ENCODE data around the gene TEX48.

TEX48 gene

GRCh38 chr9:114690308-114690707, 8.3 kb upstream of the TEX48 start:
- DNase-seq (ENCODE audit: low spot score): no peak
- H3K27ac ChIP-seq: no peak overlapping the region
- TF ChIP-seq CTCF (conservative IDR thresholded peaks at IDR 0.05; ENCODE audit: low read depth): no peak
- CTCF ChIA-PET: interaction anchor here (0.6 to 3.0 kb wide), 6 partner anchors 9 to 900 kb away, joined by 3 to 19 read pairs (median 4); partner anchors contain the start of gene TEX48
- POLR2A ChIA-PET (ENCODE audit: low non-redundant PET): no interaction called here

- no peak for DNase-seq (ENCODE audit: low spot score)
- CTCF ChIA-PET: interaction anchor here (0.7 to 3.0 kb wide), 3 partner anchors 8 to 543 kb away, joined by 3 to 19 read pairs (median 3); partner anchors contain the start of gene TEX48
- POLR2A ChIA-PET (ENCODE audit: low non-redundant PET): no interaction called here
- H3K27ac ChIP-seq: no peak overlapping the region
- no peak for TF ChIP-seq CTCF (conservative IDR thresholded peaks at IDR 0.05; ENCODE audit: low read depth)
These were observed 7.8 kb upstream of the TEX48 start for GRCh38 chr9:114689813-114690212.

- TF ChIP-seq CTCF (conservative IDR thresholded peaks at IDR 0.05; ENCODE audit: low read depth): no peak
- POLR2A ChIA-PET (ENCODE audit: low non-redundant PET): no interaction called here
- no peak overlapping the region for H3K27ac ChIP-seq
- CTCF ChIA-PET: interaction anchor here (0.7 to 1.1 kb wide), 2 partner anchors 221 to 543 kb away, joined by 3 read pairs; no protein-coding TSS in a partner anchor
- no peak for DNase-seq (ENCODE audit: low spot score)
These were observed 7.1 kb upstream of the TEX48 start for GRCh38 chr9:114688909-114689610.

GRCh38 chr9:114688379-114688778, 6.4 kb upstream of the TEX48 start:
- H3K27ac ChIP-seq: no peak overlapping the region
- ChIA-PET POLR2A (ENCODE audit: low non-redundant PET) (no interaction called here), CTCF (interaction anchor here (0.6 kb wide), 1 partner anchor 293 kb away, joined by 4 read pairs; no protein-coding TSS in a partner anchor)
- DNase-seq (ENCODE audit: low spot score): no peak
- no peak for TF ChIP-seq CTCF (conservative IDR thresholded peaks at IDR 0.05; ENCODE audit: low read depth)

- no peak overlapping the region for H3K27ac ChIP-seq
- ChIA-PET CTCF (no interaction called here), POLR2A (ENCODE audit: low non-redundant PET) (no interaction called here)
- no peak for TF ChIP-seq CTCF (conservative IDR thresholded peaks at IDR 0.05; ENCODE audit: low read depth)
- DNase-seq (ENCODE audit: low spot score): no peak
These were observed 5.0 kb upstream of the TEX48 start for GRCh38 chr9:114687034-114687433.

- no peak overlapping the region for H3K27ac ChIP-seq
- CTCF ChIA-PET: no interaction called here
- POLR2A ChIA-PET (ENCODE audit: low non-redundant PET): no interaction called here
- no peak for DNase-seq (ENCODE audit: low spot score)
- no peak for TF ChIP-seq CTCF (conservative IDR thresholded peaks at IDR 0.05; ENCODE audit: low read depth)
These were observed 4.0 kb upstream of the TEX48 start for GRCh38 chr9:114685951-114686350.

All from RWPE1 (cell line).